Stomach (tissue), 4 donors: Measurements from ENCODE around the gene PRR5.
"Not testable (repeated sequence)": the region's sequence is repeated elsewhere in the genome, so short reads cannot be mapped to it uniquely, and the experiment has no call there.

Source experiments
- POLR2AphosphoS5 ChIP-seq, 3 donors: sonication (generic); formaldehyde crosslinking; IDR thresholded peaks; one replicate each; pipeline ENCODE4 v1.6.1; 2016; ENCODE audit warnings: antibody characterized with exemption in 3 of 3
- TF ChIP-seq, protein P1 (sequence below), 7 experiments: fragments of 450-650 bp in 4 of 7; fragments of 200-600 bp in 3 of 7; sonication (generic) in 3 of 7; IDR thresholded peaks; one replicate each; pipeline ENCODE4 v1.5.1; 2016 to 2019; ENCODE audit warnings: antibody characterized with exemption in 7 of 7, control low read depth in 2 of 7, mild to moderate bottlenecking in 1 of 7

DNA sequence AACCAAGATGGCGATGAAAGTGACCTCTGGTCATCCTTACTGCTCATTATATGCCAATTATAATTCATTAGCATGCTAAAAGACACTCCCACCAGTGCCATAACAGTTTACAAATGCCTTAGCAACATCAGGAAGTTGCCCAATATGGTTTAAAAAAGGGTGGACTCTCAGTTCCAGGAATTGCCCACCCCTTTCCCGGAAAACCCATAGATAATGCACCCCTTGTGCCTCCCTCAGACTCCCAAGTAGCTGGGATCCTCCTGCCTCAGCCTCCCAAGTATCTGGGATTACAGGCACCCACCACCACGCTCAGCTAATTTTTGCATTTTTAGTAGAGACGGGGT is 45.8 kb downstream of the PRR5 start:
- TF ChIP-seq, protein P1, sequence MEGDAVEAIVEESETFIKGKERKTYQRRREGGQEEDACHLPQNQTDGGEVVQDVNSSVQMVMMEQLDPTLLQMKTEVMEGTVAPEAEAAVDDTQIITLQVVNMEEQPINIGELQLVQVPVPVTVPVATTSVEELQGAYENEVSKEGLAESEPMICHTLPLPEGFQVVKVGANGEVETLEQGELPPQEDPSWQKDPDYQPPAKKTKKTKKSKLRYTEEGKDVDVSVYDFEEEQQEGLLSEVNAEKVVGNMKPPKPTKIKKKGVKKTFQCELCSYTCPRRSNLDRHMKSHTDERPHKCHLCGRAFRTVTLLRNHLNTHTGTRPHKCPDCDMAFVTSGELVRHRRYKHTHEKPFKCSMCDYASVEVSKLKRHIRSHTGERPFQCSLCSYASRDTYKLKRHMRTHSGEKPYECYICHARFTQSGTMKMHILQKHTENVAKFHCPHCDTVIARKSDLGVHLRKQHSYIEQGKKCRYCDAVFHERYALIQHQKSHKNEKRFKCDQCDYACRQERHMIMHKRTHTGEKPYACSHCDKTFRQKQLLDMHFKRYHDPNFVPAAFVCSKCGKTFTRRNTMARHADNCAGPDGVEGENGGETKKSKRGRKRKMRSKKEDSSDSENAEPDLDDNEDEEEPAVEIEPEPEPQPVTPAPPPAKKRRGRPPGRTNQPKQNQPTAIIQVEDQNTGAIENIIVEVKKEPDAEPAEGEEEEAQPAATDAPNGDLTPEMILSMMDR (IDR thresholded peaks at IDR 0.05) = not testable (repeated sequence)
- not testable (repeated sequence) for TF ChIP-seq POLR2AphosphoS5 (IDR thresholded peaks at IDR 0.05)
